Mucosa of descending colon (tissue), 3 donors: ENCODE data around the gene MAT2A. TPM values are rescaled to one million over a fixed set of nuclear protein-coding genes. Genes with fewer than 3 reads are reported as not detected.
A peak's percentile ranks its signal among the peaks of the same experiment; 100 is the strongest.

Source experiments
- ATAC-seq: fragments of 200-7000 bp; cut with Tn5 transposase; one replicate; pipeline ENCODE4 v1.9.1; 2020; ENCODE audit warnings: mild to moderate bottlenecking, moderate library complexity
- DNase-seq, 3 donors: peaks; one replicate each; pipeline ENCODE4 v3.0.0-alpha.2; 2020
- H3K36me3 ChIP-seq: fragments of 200-600 bp; one replicate; pipeline ENCODE4 v1.8.0; 2021; ENCODE audit warnings: low read depth, mild to moderate bottlenecking
- H3K4me1 ChIP-seq: fragments of 200-600 bp; one replicate; pipeline ENCODE4 v1.8.0; 2021; ENCODE audit warnings: low read depth, mild to moderate bottlenecking
- H3K4me3 ChIP-seq: fragments of 200-600 bp; one replicate; pipeline ENCODE4 v1.8.0; 2021; ENCODE audit warnings: mild to moderate bottlenecking
- H3K9me3 ChIP-seq: fragments of 200-600 bp; one replicate; pipeline ENCODE4 v1.8.0; 2021; ENCODE audit warnings: mild to moderate bottlenecking
- CTCF ChIP-seq: fragments of 200-600 bp; IDR thresholded peaks from one replicate; pipeline ENCODE4 v1.8.0; 2022; ENCODE audit warnings: antibody characterized with exemption, mild to moderate bottlenecking
- intact Hi-C, 2 donors: fragments of 100-400 bp; cut with DNase I in 1 of 2; cut with micrococcal nuclease in 1 of 2; formaldehyde crosslinking; loops; one replicate each; pipeline versions ENCODE4 v1.11.0 to v1.11.1; 2022; cut with DNase I, micrococcal nuclease
- total RNA-seq, 3 donors: library from RNA; stranded (reverse); fragmentation: NEBNext Ultra II Directional in 2 of 3; extraction: Animal tissue kit (Norgen Biotek cat#: 25700) in 2 of 3; gene quantifications; one replicate each; pipeline versions ENCODE4 v1.2.1 to v1.2.4, GENCODE V29; 2021 to 2023
- donor health status: DM: no; HTN: no; CAD: no; lungs with moderate emphysema.
- donor health status: DM: no; HTN: no; CAD: no.
- donor health status: DM: no; HTN: yes; CAD: no.

Gene MAT2A
- total RNA-seq, 3 donors from 2014 or later: 156 to 229 (median 167) TPM

- no peaks in the 10 kb centered on the region for H3K36me3 ChIP-seq
- intact Hi-C loops: no loop called here
These were observed 49.3 kb downstream of the MAT2A start for GRCh38 chr2:85588236-85588635.

DNA sequence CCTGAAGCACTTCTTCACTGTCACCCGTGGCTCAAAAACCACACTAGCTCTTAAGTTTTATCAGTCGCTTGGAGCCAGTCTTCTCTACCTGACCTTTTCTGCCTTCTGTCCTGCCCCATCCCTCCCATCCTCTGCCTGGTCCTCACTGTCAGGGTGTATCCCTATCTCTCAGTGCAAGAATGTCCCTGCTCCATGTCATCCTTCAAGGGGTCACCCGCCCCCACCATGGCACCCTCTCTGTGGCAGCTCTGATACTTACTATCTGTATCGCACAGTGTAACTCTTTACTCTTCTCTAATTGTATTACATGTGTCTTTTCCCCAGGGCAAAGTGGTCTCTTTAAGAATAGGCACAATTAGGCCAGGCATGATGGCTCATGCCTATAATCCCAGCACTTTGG is 49.7 kb downstream of the MAT2A start:
- peaks cover 16% of the 10 kb centered on the region for H3K4me1 ChIP-seq
- ATAC-seq (no peak), DNase-seq (no peak)
- no peak for TF ChIP-seq CTCF
- no peaks in the 10 kb centered on the region for H3K9me3 ChIP-seq
- H3K4me3 ChIP-seq: no peak overlapping the region
- intact Hi-C loops: no loop called here
- no peaks in the 10 kb centered on the region for H3K36me3 ChIP-seq

More at GRCh38 chr2:85588236-85588635, 49.3 kb downstream of the MAT2A start:
- no peak for ATAC-seq
- peaks cover 17% of the 10 kb centered on the region for H3K4me1 ChIP-seq
- DNase-seq: no peak
- H3K9me3 ChIP-seq: no peaks in the 10 kb centered on the region
- no peak overlapping the region for H3K4me3 ChIP-seq
- no peak for TF ChIP-seq CTCF

DNA sequence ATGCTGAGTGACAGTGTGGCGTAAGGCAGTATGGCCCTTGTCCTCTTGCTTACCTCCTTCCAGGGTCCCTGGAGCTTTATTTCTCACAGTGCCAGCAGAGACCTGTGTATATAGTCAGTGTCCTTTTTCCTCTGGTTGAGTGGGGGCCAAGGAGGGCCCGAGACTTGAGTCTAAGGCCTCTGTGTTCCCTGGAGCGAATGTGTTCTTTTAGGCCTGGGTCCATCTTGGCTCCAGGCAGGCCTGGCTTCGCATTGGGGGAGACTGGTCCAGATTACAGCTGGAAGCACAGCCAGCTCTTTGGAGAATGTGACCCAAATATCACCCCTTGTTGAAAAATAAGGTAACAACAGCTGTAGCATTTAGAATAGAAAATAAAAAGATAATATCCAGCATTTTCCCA is 50.2 kb downstream of the MAT2A start:
- Histone ChIP-seq H3K4me3 (no peak overlapping the region), H3K9me3 (no peaks in the 10 kb centered on the region), H3K36me3 (no peaks in the 10 kb centered on the region), H3K4me1 (peaks cover 15% of the 10 kb centered on the region)
- no peak for TF ChIP-seq CTCF
- DNase-seq (no peak), ATAC-seq (no peak)
- intact Hi-C loops: no loop called here

DNA sequence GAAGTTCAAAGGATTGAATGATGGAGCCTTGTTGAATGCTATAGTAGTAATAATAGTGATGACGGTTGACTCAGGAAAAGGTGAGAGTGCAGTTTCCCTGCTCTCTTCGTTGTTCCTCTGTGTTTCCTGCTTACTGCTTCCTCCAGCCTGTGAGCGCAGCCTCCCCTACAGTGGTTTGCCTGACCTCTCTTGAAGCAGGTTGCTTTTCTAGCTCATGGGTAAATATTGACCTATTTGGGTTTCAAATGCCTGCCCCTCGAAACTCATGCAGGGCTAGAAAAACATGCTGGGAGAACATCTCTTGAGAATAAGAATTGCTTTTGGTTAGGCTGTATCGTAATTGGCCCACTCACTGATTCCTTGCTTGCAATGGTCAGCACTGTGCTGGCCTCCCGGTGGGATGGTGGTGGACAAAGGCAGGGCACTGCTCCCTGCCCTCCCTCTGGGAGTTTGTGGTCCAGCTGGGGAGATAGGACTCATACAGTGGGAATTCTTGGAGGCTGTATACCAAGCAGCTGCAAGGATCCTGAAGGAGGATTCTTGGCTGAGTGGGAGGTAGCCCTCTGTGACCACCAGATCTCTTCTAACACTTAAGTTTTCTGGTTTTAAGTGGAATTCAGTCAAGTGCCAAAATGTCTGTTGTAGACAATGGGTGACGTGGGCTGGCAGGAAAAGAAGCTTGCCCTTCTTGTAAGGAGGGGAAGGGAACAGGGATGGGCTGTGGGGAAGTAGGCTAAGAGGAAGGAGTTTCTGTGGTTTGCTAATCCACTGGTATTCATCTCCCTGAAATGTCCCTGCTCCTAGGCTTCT is 51.2 kb downstream of the MAT2A start:
- intact Hi-C loops: no loop called here
- DNase-seq: no peak

GRCh38 chr2:85590950-85591349 is 52.0 kb downstream of the MAT2A start:
- intact Hi-C loops: no loop called here
- DNase-seq: no peak
- ATAC-seq: no peak
- H3K4me1 ChIP-seq: peaks cover 8% of the 10 kb centered on the region
- no peak overlapping the region for H3K4me3 ChIP-seq
- no peaks in the 10 kb centered on the region for H3K36me3 ChIP-seq
- H3K9me3 ChIP-seq: no peaks in the 10 kb centered on the region
- no peak for TF ChIP-seq CTCF

More for the DNA sequence above, 51.2 kb downstream of the MAT2A start:
- Histone ChIP-seq H3K4me3 (no peak overlapping the region), H3K9me3 (no peaks in the 10 kb centered on the region), H3K4me1 (peaks cover 16% of the 10 kb centered on the region), H3K36me3 (no peaks in the 10 kb centered on the region)
- ATAC-seq: peak; percentile 4
- no peak for TF ChIP-seq CTCF
